ENCODE measurements around the gene TMEM63C.
"Not testable (repeated sequence)": the region's sequence is repeated elsewhere in the genome, so short reads cannot be mapped to it uniquely, and the experiment has no call there.

The TMEM63C gene

GRCh38 chr14:77259025-77259715 lies 77.6 kb downstream of the TMEM63C start:
- DNase-seq, result no peak

- no peak for DNase-seq
Observed at GRCh38 chr14:77260199-77260598, 78.6 kb downstream of the TMEM63C start.

- no peak for DNase-seq
Observed at GRCh38 chr14:77260631-77261030, 79.0 kb downstream of the TMEM63C start.

- no peak for DNase-seq
Observed at GRCh38 chr14:77264466-77265186, 83.0 kb downstream of the TMEM63C start.

- DNase-seq, result no peak
Observed at GRCh38 chr14:77265187-77265515, 83.6 kb downstream of the TMEM63C start.

- DNase-seq, result no peak
Observed at GRCh38 chr14:77265561-77266335, 84.2 kb downstream of the TMEM63C start.

GRCh38 chr14:77266336-77266735 lies 84.7 kb downstream of the TMEM63C start:
- DNase-seq, result no peak

GRCh38 chr14:77267937-77268699 lies 86.5 kb downstream of the TMEM63C start:
- DNase-seq, result no peak

- no peak for DNase-seq
Observed at GRCh38 chr14:77268989-77269600, 87.5 kb downstream of the TMEM63C start.

- no peak for DNase-seq
Observed at GRCh38 chr14:77270361-77271112, 88.9 kb downstream of the TMEM63C start.

- DNase-seq, result no peak
Observed at GRCh38 chr14:77271113-77271710, 89.6 kb downstream of the TMEM63C start, which contains the start of gene NGB. NGB (minus strand) TSS chr14:77271206; CDS start chr14:77270937, 269 bp downstream.

- no peak for DNase-seq
Observed at GRCh38 chr14:77272261-77272660, 90.7 kb downstream of the TMEM63C start.

- DNase-seq, result no peak
Observed at GRCh38 chr14:77273796-77274195, 92.2 kb downstream of the TMEM63C start.

GRCh38 chr14:77275041-77275580 lies 93.5 kb downstream of the TMEM63C start:
- DNase-seq, result no peak

GRCh38 chr14:77275601-77276017 lies 94.0 kb downstream of the TMEM63C start:
- no peak for DNase-seq

- no peak for DNase-seq
Observed at GRCh38 chr14:77276295-77276935, 94.8 kb downstream of the TMEM63C start.

GRCh38 chr14:77276959-77277358 lies 95.4 kb downstream of the TMEM63C start:
- no peak for DNase-seq

- DNase-seq, result no peak
Observed at GRCh38 chr14:77278461-77279230, 97.0 kb downstream of the TMEM63C start.

GRCh38 chr14:77279719-77280118 lies 98.1 kb downstream of the TMEM63C start:
- no peak for DNase-seq

- DNase-seq, result not testable (repeated sequence)
Observed at GRCh38 chr14:77280921-77281320, 99.3 kb downstream of the TMEM63C start.

Measured in CD4-positive, alpha-beta T cell treated with Interleukin-6 for 4 hours (primary cell).